ENCODE results near the gene SKOR2.
A peak's percentile ranks its signal among the peaks of the same experiment; 100 is the strongest.

The SKOR2 gene

GRCh38 chr18:47284721-47285395 lies 33.4 kb upstream of the SKOR2 start:
- DNase-seq (ENCODE audit: low spot score), result no peak
- no peak for TF ChIP-seq CTCF (IDR thresholded peaks at IDR 0.05; ENCODE audit: extremely low read depth, missing control alignments)

- no peak for DNase-seq (ENCODE audit: low spot score)
- peak; percentile 21 for TF ChIP-seq CTCF (IDR thresholded peaks at IDR 0.05; ENCODE audit: extremely low read depth, missing control alignments)
Measured at GRCh38 chr18:47283476-47283875, 32.0 kb upstream of the SKOR2 start.

- DNase-seq (ENCODE audit: low spot score), result no peak
- TF ChIP-seq CTCF (IDR thresholded peaks at IDR 0.05; ENCODE audit: extremely low read depth, missing control alignments), result no peak
Measured at GRCh38 chr18:47280121-47280520, 28.7 kb upstream of the SKOR2 start.

- no peak for TF ChIP-seq CTCF (IDR thresholded peaks at IDR 0.05; ENCODE audit: extremely low read depth, missing control alignments)
- no peak for DNase-seq (ENCODE audit: low spot score)
Measured at GRCh38 chr18:47274961-47275360, 23.5 kb upstream of the SKOR2 start.

GRCh38 chr18:47265197-47265596 lies 13.7 kb upstream of the SKOR2 start:
- TF ChIP-seq CTCF (IDR thresholded peaks at IDR 0.05; ENCODE audit: extremely low read depth, missing control alignments), result no peak
- no peak for DNase-seq (ENCODE audit: low spot score)

GRCh38 chr18:47264308-47264700 lies 12.8 kb upstream of the SKOR2 start:
- no peak for TF ChIP-seq CTCF (IDR thresholded peaks at IDR 0.05; ENCODE audit: extremely low read depth, missing control alignments)
- DNase-seq (ENCODE audit: low spot score), result no peak

GRCh38 chr18:47263430-47264307 lies 12.2 kb upstream of the SKOR2 start:
- no peak for TF ChIP-seq CTCF (IDR thresholded peaks at IDR 0.05; ENCODE audit: extremely low read depth, missing control alignments)
- DNase-seq (ENCODE audit: low spot score), result no peak
